GM10248 (cell line): ENCODE measurements around the gene SPRING1.

ENCODE experiments used
- CTCF ChIA-PET: fragments of 300-600 bp; sonication (Branson Sonifier 250); formaldehyde crosslinking; extraction: SDS; loops from one replicate; lab custom pipeline; 2021; ENCODE audit warnings: antibody characterized with exemption; lab: Yijun Ruan, JAX
- POLR2A ChIA-PET: fragments of 350-650 bp; sonication (Branson Sonifier 250); formaldehyde crosslinking; extraction: SDS; loops from one replicate; lab custom pipeline; 2020; ENCODE audit warnings: antibody characterized with exemption; lab: Yijun Ruan, JAX
- DNase-seq: peaks from one replicate; pipeline ENCODE4 v3.0.0; 2012; ENCODE audit errors: extremely low spot score
- CTCF ChIP-seq: IDR thresholded peaks from 2 replicates; pipeline ENCODE4 v1.5.1; 2012; ENCODE audit warnings: mild to moderate bottlenecking, low read depth; ENCODE audit errors: extremely low read depth, missing control alignments, control extremely low read depth

Gene SPRING1

GRCh38 chr12:116697305-116697704 lies 40.6 kb downstream of the SPRING1 start:
- DNase-seq, result peak; percentile 57
- TF ChIP-seq CTCF, result peak; percentile 55
- POLR2A ChIA-PET, result interaction anchor here (0.5 kb wide), 1 partner anchor 21 kb away, joined by 3 read pairs; no protein-coding TSS in a partner anchor
- CTCF ChIA-PET, result interaction anchor here (1.2 to 5.8 kb wide), 9 partner anchors 10 to 700 kb away, joined by 3 to 38 read pairs (median 4); no protein-coding TSS in a partner anchor

DNA sequence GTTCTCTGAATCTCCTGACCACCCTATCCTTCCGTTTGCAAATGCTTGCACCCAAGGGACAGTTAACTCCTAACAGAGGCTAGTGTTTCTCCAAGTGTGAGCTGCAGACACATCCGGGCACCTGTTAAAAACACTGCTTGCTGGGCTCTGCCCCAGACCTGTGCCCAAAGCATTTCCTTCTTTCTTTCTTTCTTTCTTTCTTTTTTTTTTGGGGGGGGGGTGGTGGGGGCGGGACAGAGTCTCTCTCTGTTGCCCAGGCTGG lies 42.5 kb downstream of the SPRING1 start:
- DNase-seq, result no peak
- no peak for TF ChIP-seq CTCF
- ChIA-PET POLR2A (no interaction called here), CTCF (interaction anchor here (1.6 to 3.3 kb wide), 3 partner anchors 8 to 11 kb away, joined by 4 to 9 read pairs (median 7); no protein-coding TSS in a partner anchor)

GRCh38 chr12:116694653-116695463 lies 43.0 kb downstream of the SPRING1 start:
- ChIA-PET POLR2A (no interaction called here), CTCF (interaction anchor here (1.6 to 1.7 kb wide), 2 partner anchors 9 to 10 kb away, joined by 4 to 7 read pairs; no protein-coding TSS in a partner anchor)
- DNase-seq, result no peak
- no peak for TF ChIP-seq CTCF

- ChIA-PET POLR2A (no interaction called here), CTCF (interaction anchor here (1.0 to 3.4 kb wide), 4 partner anchors 9 to 12 kb away, joined by 4 to 18 read pairs (median 5); no protein-coding TSS in a partner anchor)
- peak; percentile 9 for TF ChIP-seq CTCF
- DNase-seq, result peak; percentile 19
Observed at GRCh38 chr12:116693286-116694227, 44.3 kb downstream of the SPRING1 start.

DNA sequence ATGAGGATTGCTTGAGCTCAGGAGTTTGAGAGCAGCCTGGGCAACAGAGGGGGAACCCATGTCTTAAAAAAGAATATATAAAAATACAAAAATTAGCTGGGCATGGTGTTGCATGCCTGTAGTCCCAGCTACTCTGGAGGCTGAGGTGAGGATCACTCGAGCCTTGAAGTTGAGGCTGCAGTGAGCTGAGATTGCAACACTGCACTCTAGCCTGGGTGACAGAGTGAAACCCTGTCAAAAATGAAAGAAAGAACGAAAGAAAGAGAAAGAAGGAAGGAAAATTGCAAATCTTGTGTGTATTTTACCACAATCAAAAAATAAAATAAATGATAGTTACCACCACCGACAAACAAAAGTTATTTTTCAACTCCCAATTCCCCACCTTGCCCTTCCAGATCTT lies 45.3 kb downstream of the SPRING1 start:
- no peak for DNase-seq
- ChIA-PET CTCF (interaction anchor here (0.8 to 3.4 kb wide), 6 partner anchors 8 to 311 kb away, joined by 3 to 18 read pairs (median 5); no protein-coding TSS in a partner anchor), POLR2A (interaction anchor here (0.7 kb wide), 1 partner anchor 138 kb away, joined by 6 read pairs; no protein-coding TSS in a partner anchor)
- no peak for TF ChIP-seq CTCF

- ChIA-PET POLR2A (interaction anchor here (0.7 kb wide), 1 partner anchor 137 kb away, joined by 6 read pairs; no protein-coding TSS in a partner anchor), CTCF (interaction anchor here (1.0 to 3.4 kb wide), 6 partner anchors 9 to 18 kb away, joined by 3 to 18 read pairs (median 8); no protein-coding TSS in a partner anchor)
- no peak for TF ChIP-seq CTCF
- no peak for DNase-seq
Observed at GRCh38 chr12:116691636-116692035, 46.2 kb downstream of the SPRING1 start.
